Neural progenitor cell (in vitro differentiated cells): ENCODE results near the gene AP1M1. TPM values are rescaled to one million over a fixed set of nuclear protein-coding genes. Genes with fewer than 3 reads are reported as not detected.
"Not testable (repeated sequence)": the region's sequence is repeated elsewhere in the genome, so short reads cannot be mapped to it uniquely, and the experiment has no call there.

Source experiments
- DNase-seq: peaks from one replicate; pipeline ENCODE4 v3.0.0-alpha.2; 2016; ENCODE audit warnings: low spot score
- H2AFZ ChIP-seq: fragments of 200-600 bp; sonication (generic); replicated peaks from 2 replicates; pipeline ENCODE4 v1.6.1; 2016; ENCODE audit warnings: antibody characterized with exemption
- H3F3A ChIP-seq: fragments of 200-600 bp; sonication (generic); 2 replicates; pipeline ENCODE4 v1.6.1; 2016; ENCODE audit warnings: antibody characterized with exemption, low read depth
- H3K27ac ChIP-seq: fragments of 200-600 bp; sonication (generic); 2 replicates; pipeline ENCODE4 v1.5.1; 2016; ENCODE audit warnings: mild to moderate bottlenecking
- H3K27me3 ChIP-seq: fragments of 200-600 bp; sonication (generic); 2 replicates; pipeline ENCODE4 v1.6.1; 2016; ENCODE audit warnings: mild to moderate bottlenecking, moderate library complexity
- H3K36me3 ChIP-seq: fragments of 200-600 bp; sonication (generic); 2 replicates; pipeline ENCODE4 v1.5.1; 2016
- H3K4me1 ChIP-seq: fragments of 200-600 bp; sonication (generic); 2 replicates; pipeline ENCODE4 v1.6.1; 2016; ENCODE audit warnings: mixed run types
- H3K4me2 ChIP-seq: fragments of 200-600 bp; sonication (generic); 2 replicates; pipeline ENCODE4 v1.6.1; 2016
- H3K4me3 ChIP-seq: fragments of 200-600 bp; sonication (generic); 2 replicates; pipeline ENCODE4 v1.5.1; 2016
- H3K79me2 ChIP-seq: fragments of 200-600 bp; sonication (generic); 2 replicates; pipeline ENCODE4 v1.6.1; 2016; ENCODE audit warnings: low read depth
- H3K9ac ChIP-seq: fragments of 200-600 bp; sonication (generic); 2 replicates; pipeline ENCODE4 v1.6.1; 2016
- H3K9me3 ChIP-seq: fragments of 200-600 bp; sonication (generic); 2 replicates; pipeline ENCODE4 v1.5.1; 2016; ENCODE audit warnings: low read depth
- H4K20me1 ChIP-seq: fragments of 200-600 bp; sonication (generic); 2 replicates; pipeline ENCODE4 v1.6.1; 2016; ENCODE audit warnings: low read depth
- H3K27ac Mint-ChIP-seq: 3 replicates; pipeline ENCODE4 v1.8.0; 2021; ENCODE audit warnings: mixed read lengths
- H3K27me3 Mint-ChIP-seq: 2 replicates; pipeline ENCODE4 v1.8.0; 2022; ENCODE audit warnings: low read depth, mild to moderate bottlenecking, inconsistent platforms, moderate library complexity, mixed read lengths; ENCODE audit not compliant: insufficient read depth
- H3K36me3 Mint-ChIP-seq: 3 replicates; pipeline ENCODE4 v1.8.0; 2021; ENCODE audit warnings: mixed read lengths
- H3K4me1 Mint-ChIP-seq: 3 replicates; pipeline ENCODE4 v1.8.0; 2021; ENCODE audit warnings: mixed read lengths
- H3K4me3 Mint-ChIP-seq: 3 replicates; pipeline ENCODE4 v1.8.0; 2021; ENCODE audit warnings: mild to moderate bottlenecking, moderate library complexity, mixed read lengths
- H3K9me3 Mint-ChIP-seq: 3 replicates; pipeline ENCODE4 v1.8.0; 2020; ENCODE audit warnings: mixed read lengths
- EZH2 ChIP-seq: fragments of 200-600 bp; sonication (generic); IDR thresholded peaks from 2 replicates; pipeline ENCODE4 v1.6.1; 2017; ENCODE audit warnings: antibody characterized with exemption, mild to moderate bottlenecking, moderate library complexity
- EZH2phosphoT487 ChIP-seq: fragments of 200-600 bp; sonication (generic); IDR thresholded peaks from 2 replicates; pipeline ENCODE4 v1.6.1; 2017; ENCODE audit warnings: antibody characterized with exemption
- total RNA-seq: library from RNA; depleted of rRNA; stranded (reverse); fragments of >200 nt; gene quantifications from 2 replicates; pipeline ENCODE4 v1.2.3, GENCODE V29; 2015; ENCODE audit warnings: low replicate concordance
- TF ChIP-seq, protein P1 (sequence below): fragments of 200-600 bp; sonication (generic); IDR thresholded peaks from 2 replicates; pipeline ENCODE4 v1.5.1; 2017; ENCODE audit warnings: antibody characterized with exemption, mild to moderate bottlenecking

AP1M1 gene
- total RNA-seq, 1 donor from 2014 or later: 26.5 TPM

DNA sequence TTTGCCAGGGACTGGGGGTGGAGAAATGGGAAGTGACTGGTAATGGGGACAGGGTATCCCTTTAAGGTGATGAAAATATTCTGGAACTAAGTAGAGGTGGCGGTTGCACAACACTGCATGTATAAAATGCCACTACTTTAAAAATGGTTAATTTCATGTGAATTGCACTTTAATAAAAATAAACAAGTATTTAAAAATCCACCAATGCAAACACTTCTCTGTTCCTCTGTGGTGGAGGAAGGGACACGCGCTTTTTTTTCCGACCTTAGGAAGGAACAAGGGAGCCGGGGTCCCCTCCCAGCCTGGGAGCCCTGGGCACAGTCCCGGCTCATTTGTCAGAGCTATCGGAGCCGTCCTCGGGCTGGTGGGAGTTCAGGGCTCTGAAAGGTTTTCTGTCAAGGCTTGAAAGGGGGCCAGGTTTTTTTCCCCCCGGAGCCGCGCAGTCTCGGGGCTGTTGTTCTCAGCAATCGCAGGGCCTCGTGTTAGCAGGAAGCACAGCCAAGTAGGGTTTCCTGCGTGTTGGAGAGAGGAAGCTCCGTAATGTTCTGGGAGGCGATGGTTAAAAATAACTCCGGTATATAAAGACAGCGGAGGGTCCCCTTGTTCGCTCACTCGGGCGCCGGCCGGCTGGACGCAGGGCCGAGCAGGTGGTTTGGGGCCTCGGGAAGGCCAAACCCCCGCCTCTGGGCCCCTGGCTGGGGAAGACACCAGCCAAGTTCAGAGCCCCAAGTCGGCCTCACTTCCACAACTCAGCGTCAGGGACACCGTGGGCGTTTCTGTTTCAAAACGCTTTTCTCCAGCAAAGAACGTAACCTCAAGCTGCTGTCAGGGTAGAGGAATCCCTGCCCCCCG lies 85.7 kb downstream of the AP1M1 start:
- no peak for TF ChIP-seq EZH2
- TF ChIP-seq, protein P1, sequence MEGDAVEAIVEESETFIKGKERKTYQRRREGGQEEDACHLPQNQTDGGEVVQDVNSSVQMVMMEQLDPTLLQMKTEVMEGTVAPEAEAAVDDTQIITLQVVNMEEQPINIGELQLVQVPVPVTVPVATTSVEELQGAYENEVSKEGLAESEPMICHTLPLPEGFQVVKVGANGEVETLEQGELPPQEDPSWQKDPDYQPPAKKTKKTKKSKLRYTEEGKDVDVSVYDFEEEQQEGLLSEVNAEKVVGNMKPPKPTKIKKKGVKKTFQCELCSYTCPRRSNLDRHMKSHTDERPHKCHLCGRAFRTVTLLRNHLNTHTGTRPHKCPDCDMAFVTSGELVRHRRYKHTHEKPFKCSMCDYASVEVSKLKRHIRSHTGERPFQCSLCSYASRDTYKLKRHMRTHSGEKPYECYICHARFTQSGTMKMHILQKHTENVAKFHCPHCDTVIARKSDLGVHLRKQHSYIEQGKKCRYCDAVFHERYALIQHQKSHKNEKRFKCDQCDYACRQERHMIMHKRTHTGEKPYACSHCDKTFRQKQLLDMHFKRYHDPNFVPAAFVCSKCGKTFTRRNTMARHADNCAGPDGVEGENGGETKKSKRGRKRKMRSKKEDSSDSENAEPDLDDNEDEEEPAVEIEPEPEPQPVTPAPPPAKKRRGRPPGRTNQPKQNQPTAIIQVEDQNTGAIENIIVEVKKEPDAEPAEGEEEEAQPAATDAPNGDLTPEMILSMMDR: no peak
- TF ChIP-seq EZH2phosphoT487: no peak
- H3K4me3 ChIP-seq: no peak overlapping the region
- no peak for DNase-seq

DNA sequence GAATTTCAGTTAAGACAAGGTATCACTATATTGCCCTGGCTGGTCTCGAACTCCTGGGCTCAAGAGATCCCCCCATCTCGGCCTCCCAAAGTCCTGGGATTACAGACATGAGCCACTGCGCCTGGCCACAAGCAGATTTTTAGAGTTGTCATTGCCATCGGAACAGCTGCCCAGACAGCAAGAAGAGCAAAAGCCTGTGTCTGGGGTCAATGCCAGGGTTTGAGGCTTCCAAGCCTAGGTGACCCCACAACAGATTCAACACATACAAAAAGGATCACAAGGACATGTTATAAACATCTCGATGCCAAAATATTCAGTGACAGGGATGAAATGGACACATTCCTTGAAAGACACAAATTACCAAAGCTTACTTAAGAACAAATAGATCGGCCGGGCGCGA lies 86.8 kb downstream of the AP1M1 start:
- H3K9me3 Mint-ChIP-seq: no peaks in the 10 kb centered on the region
- H4K20me1 ChIP-seq: no peaks in the 10 kb centered on the region
- no peaks in the 10 kb centered on the region for H3K27me3 ChIP-seq
- TF ChIP-seq EZH2phosphoT487: no peak
- H3K27me3 Mint-ChIP-seq: peaks cover 10% of the 10 kb centered on the region
- H3K4me2 ChIP-seq: no peak overlapping the region
- peaks cover 30% of the 10 kb centered on the region for H3K4me1 Mint-ChIP-seq
- H3K4me3 ChIP-seq: no peak overlapping the region
- H3K79me2 ChIP-seq: no peaks in the 10 kb centered on the region
- no peak overlapping the region for H3K27ac ChIP-seq
- no peaks in the 10 kb centered on the region for H3K36me3 Mint-ChIP-seq
- H3K9ac ChIP-seq: no peak overlapping the region
- no peak overlapping the region for H3K4me3 Mint-ChIP-seq
- no peaks in the 10 kb centered on the region for H3K9me3 ChIP-seq
- peaks cover 8% of the 10 kb centered on the region for H3K4me1 ChIP-seq
- H2AFZ ChIP-seq: no peak overlapping the region
- peak overlapping the region; percentile 95 for H3K27ac Mint-ChIP-seq
- no peaks in the 10 kb centered on the region for H3F3A ChIP-seq
- no peak for DNase-seq
- no peaks in the 10 kb centered on the region for H3K36me3 ChIP-seq

More for the DNA sequence above, 85.7 kb downstream of the AP1M1 start:
- no peak overlapping the region for H3K9ac ChIP-seq
- no peaks in the 10 kb centered on the region for H3K36me3 Mint-ChIP-seq
- peaks cover 8% of the 10 kb centered on the region for H3K4me1 ChIP-seq
- peak overlapping the region; percentile 79 for H3K27ac Mint-ChIP-seq
- H3K4me3 Mint-ChIP-seq: no peak overlapping the region
- no peaks in the 10 kb centered on the region for H3K9me3 ChIP-seq
- H3K9me3 Mint-ChIP-seq: no peaks in the 10 kb centered on the region
- H3F3A ChIP-seq: no peaks in the 10 kb centered on the region
- H3K27me3 ChIP-seq: no peaks in the 10 kb centered on the region
- peaks cover 8% of the 10 kb centered on the region for H3K27me3 Mint-ChIP-seq
- H3K36me3 ChIP-seq: no peaks in the 10 kb centered on the region
- H3K27ac ChIP-seq: no peak overlapping the region
- H3K4me1 Mint-ChIP-seq: peaks cover 34% of the 10 kb centered on the region
- H2AFZ ChIP-seq: peak overlapping the region; percentile 76
- no peak overlapping the region for H3K4me2 ChIP-seq
- no peaks in the 10 kb centered on the region for H4K20me1 ChIP-seq
- H3K79me2 ChIP-seq: no peaks in the 10 kb centered on the region

DNA sequence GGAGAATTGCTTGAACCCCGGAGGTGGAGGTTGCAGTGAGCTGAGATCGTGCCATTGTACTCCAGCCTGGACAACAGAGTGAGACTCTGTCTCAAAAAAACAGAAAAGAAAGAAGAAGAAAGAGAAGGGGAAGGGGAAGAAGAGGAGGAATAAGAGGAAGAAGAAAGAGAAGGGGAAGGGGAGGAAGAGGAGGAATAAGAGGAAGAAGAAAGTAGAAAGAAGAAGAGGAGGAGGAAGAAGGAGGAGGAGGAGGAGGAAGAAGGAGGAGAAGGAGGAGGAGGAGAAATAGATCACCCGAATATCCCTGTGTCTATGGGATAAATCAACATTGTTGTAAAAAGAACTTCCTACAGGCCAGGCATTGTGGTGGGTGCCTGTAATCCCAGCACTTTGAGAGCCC lies 87.4 kb downstream of the AP1M1 start:
- not testable (repeated sequence) for H4K20me1 ChIP-seq, H3K4me1 ChIP-seq, H3K36me3 Mint-ChIP-seq, H3K4me3 Mint-ChIP-seq, H3K27ac ChIP-seq, H3K27me3 ChIP-seq, H3K79me2 ChIP-seq, DNase-seq, H2AFZ ChIP-seq, H3K9ac ChIP-seq, H3K4me3 ChIP-seq, H3K9me3 Mint-ChIP-seq, H3K36me3 ChIP-seq, H3K9me3 ChIP-seq, H3K27ac Mint-ChIP-seq, H3F3A ChIP-seq, H3K4me2 ChIP-seq
- H3K27me3 Mint-ChIP-seq: peaks cover 10% of the 10 kb centered on the region
- peaks cover 30% of the 10 kb centered on the region for H3K4me1 Mint-ChIP-seq

DNA sequence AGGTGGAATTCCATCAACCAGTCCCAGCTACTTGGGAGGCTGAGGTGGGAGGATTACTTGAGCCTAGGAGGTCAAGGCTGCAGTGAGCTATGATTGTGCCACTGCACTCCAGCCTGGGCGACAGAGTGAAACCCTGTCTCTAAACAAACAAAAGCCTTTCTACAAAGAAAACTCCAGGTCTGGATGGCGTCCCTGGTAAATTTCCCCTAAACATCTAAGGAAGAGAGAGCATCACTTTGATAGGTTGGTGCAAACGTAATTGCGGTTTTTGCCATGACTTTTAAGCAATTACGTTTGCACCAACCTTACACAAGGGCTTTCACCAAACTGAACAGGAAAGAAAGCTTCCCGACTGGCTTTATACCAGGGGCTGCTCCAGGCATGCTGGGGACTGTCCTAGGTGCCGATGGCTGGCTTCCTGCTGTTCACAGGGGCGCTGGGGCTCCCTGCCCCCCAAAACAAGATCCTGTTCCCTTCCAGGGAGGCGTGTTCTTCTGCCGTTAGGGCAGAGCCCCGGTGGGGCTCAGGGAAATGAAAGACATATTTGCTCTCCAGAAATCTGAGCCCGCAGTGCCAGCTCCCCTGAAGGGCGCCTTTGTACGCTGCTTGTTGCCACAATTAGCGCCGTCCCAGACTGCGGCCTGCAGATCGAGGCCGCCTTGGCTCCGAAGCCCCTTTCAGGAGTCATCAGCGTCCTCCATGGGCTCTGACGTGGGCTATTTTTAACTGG lies 88.2 kb downstream of the AP1M1 start:
- H3K27me3 Mint-ChIP-seq: peaks cover 10% of the 10 kb centered on the region
- no peak for TF ChIP-seq EZH2phosphoT487
- TF ChIP-seq, protein P1: no peak
- no peak for TF ChIP-seq EZH2
- H4K20me1 ChIP-seq: no peaks in the 10 kb centered on the region
- H3K79me2 ChIP-seq: no peaks in the 10 kb centered on the region
- peaks cover 8% of the 10 kb centered on the region for H3K4me1 ChIP-seq
- H3F3A ChIP-seq: no peaks in the 10 kb centered on the region
- peaks cover 28% of the 10 kb centered on the region for H3K4me1 Mint-ChIP-seq
- no peak overlapping the region for H3K27ac ChIP-seq
- H3K4me3 Mint-ChIP-seq: no peak overlapping the region
- DNase-seq: peak; percentile 55
- no peaks in the 10 kb centered on the region for H3K36me3 Mint-ChIP-seq
- H3K9me3 ChIP-seq: no peaks in the 10 kb centered on the region
- no peaks in the 10 kb centered on the region for H3K27me3 ChIP-seq
- H3K9ac ChIP-seq: no peak overlapping the region
- H3K9me3 Mint-ChIP-seq: no peaks in the 10 kb centered on the region
- no peaks in the 10 kb centered on the region for H3K36me3 ChIP-seq
- H2AFZ ChIP-seq: peak overlapping the region; percentile 96
- peak overlapping the region; percentile 93 for H3K27ac Mint-ChIP-seq
- H3K4me3 ChIP-seq: no peak overlapping the region
- peak overlapping the region; percentile 40 for H3K4me2 ChIP-seq
